GM12865 (cell line): ENCODE measurements around the gene FAM107B.
A peak's percentile ranks its signal among the peaks of the same experiment; 100 is the strongest.

Experiments used
- DNase-seq: peaks from one replicate; pipeline ENCODE4 v3.0.0; 2010; ENCODE audit warnings: low read depth
- H3K4me3 ChIP-seq: 2 replicates; pipeline ENCODE4 v1.5.1; 2011; ENCODE audit warnings: mild to moderate bottlenecking, low read depth, low read length, control low read depth
- CTCF ChIP-seq: IDR thresholded peaks from 2 replicates; pipeline ENCODE4 v1.5.1; 2011; ENCODE audit warnings: low read length, control low read depth, low read depth, inconsistent platforms; ENCODE audit not compliant: insufficient read depth; ENCODE audit errors: missing control alignments

The FAM107B gene

GRCh38 chr10:14507176-14507575, 267.5 kb downstream of the FAM107B start:
- no peak overlapping the region for H3K4me3 ChIP-seq
- peak; percentile 77 for DNase-seq

GRCh38 chr10:14502431-14502830, 272.3 kb downstream of the FAM107B start:
- H3K4me3 ChIP-seq = no peak overlapping the region
- no peak for DNase-seq
- no peak for TF ChIP-seq CTCF

More at GRCh38 chr10:14507176-14507575, 267.5 kb downstream of the FAM107B start:
- no peak for TF ChIP-seq CTCF

- TF ChIP-seq CTCF = no peak
- H3K4me3 ChIP-seq = no peak overlapping the region
- DNase-seq = no peak
Measured at GRCh38 chr10:14500172-14500765, 274.4 kb downstream of the FAM107B start.

- DNase-seq = no peak
- H3K4me3 ChIP-seq = no peak overlapping the region
- no peak for TF ChIP-seq CTCF
Measured at GRCh38 chr10:14499601-14499904, 275.1 kb downstream of the FAM107B start.

- TF ChIP-seq CTCF = no peak
- no peak for DNase-seq
- H3K4me3 ChIP-seq = no peak overlapping the region
Measured at GRCh38 chr10:14498326-14498725, 276.4 kb downstream of the FAM107B start.

GRCh38 chr10:14491811-14492210, 282.9 kb downstream of the FAM107B start:
- H3K4me3 ChIP-seq = no peak overlapping the region
- no peak for TF ChIP-seq CTCF
- DNase-seq = no peak

- DNase-seq = no peak
- H3K4me3 ChIP-seq = no peak overlapping the region
- TF ChIP-seq CTCF = no peak
Measured at GRCh38 chr10:14489522-14490177, 285.0 kb downstream of the FAM107B start.
